CD4-positive, alpha-beta T cell treated with Interleukin-12 subunit alpha and Interleukin-12 subunit beta, for 1 hour (primary cell): ENCODE measurements around the gene ZFC3H1.
"Not testable (repeated sequence)": the region's sequence is repeated elsewhere in the genome, so short reads cannot be mapped to it uniquely, and the experiment has no call there.

Source experiments
- DNase-seq: peaks from one replicate; pipeline ENCODE4 v3.0.0-alpha.2; 2020

Gene ZFC3H1, protein sequence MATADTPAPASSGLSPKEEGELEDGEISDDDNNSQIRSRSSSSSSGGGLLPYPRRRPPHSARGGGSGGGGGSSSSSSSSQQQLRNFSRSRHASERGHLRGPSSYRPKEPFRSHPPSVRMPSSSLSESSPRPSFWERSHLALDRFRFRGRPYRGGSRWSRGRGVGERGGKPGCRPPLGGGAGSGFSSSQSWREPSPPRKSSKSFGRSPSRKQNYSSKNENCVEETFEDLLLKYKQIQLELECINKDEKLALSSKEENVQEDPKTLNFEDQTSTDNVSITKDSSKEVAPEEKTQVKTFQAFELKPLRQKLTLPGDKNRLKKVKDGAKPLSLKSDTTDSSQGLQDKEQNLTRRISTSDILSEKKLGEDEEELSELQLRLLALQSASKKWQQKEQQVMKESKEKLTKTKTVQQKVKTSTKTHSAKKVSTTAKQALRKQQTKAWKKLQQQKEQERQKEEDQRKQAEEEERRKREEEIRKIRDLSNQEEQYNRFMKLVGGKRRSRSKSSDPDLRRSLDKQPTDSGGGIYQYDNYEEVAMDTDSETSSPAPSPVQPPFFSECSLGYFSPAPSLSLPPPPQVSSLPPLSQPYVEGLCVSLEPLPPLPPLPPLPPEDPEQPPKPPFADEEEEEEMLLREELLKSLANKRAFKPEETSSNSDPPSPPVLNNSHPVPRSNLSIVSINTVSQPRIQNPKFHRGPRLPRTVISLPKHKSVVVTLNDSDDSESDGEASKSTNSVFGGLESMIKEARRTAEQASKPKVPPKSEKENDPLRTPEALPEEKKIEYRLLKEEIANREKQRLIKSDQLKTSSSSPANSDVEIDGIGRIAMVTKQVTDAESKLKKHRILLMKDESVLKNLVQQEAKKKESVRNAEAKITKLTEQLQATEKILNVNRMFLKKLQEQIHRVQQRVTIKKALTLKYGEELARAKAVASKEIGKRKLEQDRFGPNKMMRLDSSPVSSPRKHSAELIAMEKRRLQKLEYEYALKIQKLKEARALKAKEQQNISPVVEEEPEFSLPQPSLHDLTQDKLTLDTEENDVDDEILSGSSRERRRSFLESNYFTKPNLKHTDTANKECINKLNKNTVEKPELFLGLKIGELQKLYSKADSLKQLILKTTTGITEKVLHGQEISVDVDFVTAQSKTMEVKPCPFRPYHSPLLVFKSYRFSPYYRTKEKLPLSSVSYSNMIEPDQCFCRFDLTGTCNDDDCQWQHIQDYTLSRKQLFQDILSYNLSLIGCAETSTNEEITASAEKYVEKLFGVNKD (N-terminal part only)

DNA sequence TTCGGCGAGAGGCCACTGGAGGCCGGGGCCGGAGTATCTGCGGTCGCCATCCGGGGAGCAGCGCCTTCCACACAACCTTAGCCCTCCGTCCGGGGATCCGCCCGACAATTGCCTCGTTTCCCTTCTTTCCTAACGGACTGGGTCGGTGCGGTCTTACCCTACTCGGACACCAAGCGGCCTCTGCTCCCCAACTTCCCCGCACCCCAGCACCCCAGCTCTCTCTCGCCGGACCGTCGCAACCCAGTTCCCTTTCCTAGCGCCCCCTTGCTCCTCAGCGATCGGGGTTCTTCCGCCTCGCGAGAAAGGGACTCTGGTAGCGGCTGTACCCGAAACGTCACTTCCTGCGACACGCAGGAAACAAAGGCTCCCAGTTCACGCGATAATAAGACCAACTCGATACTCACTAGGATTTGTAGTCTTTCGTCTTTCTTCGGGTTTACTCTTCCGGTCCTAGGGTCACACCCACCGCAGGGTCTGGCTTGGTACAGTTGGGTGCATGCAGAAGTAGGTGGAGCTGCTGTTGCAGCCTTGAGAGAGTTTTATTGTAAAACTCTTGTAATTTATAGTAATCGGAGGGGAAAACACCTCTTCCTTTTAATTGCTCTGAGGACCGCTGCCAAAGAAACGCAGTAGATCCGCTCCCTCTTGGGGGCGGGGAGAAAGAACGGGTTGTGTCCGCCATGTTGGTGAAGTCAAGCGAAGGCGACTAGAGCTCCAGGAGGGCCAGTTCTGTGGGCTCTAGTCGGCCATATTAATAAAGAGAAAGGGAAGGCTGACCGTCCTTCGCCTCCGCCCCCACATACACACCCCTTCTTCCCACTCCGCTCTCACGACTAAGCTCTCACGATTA is at the start of gene ZFC3H1, which contains the start of gene THAP2:
ZFC3H1 (minus strand) TSS at position 288 of the 850 bp plus-strand sequence; CDS start at position 50, 238 bp downstream.
THAP2 (plus strand) TSS at position 741 of the 850 bp plus-strand sequence. CDS start 209 bp downstream, outside the sequence.
- DNase-seq: peak; percentile 96

DNA sequence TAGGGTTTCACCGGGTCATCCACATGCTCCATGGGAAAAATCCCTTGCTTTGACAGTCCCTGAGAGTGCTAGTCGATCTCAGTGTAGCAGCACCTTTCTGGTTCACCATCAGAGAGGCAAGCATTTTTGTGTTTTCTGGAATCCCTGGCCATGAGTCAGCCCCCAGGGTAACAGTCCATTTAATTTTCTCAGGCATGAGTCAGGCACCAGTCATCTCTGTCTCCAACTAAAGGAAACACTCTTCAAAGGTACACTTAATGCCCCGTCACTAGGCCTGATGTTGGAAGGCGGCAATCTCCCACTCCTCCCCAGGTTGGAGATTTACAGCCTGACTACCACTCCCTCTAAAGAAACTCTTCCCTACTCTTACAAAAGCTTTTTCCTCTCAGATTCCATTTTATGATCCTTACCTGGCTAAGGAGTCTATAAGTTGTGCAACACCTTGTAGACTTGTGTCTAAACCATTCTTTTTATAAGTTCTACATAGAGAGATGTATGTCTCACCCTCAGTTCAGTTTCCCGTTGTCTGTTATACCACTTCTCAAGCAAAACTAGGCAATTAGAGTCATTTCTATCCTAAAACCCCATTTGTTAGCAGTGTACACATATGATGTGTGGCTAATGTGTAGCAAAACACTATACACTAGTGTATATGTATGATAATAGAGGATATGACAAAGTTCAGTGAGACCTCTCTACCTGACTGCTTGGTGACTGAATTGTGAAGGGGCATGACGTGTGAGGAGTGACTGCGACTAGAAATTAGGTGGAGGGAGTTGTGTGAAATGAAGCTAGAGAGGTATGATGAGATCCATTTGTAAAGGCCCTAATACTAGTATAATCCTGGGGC is 46.9 kb upstream of the ZFC3H1 start:
- DNase-seq: no peak

DNA sequence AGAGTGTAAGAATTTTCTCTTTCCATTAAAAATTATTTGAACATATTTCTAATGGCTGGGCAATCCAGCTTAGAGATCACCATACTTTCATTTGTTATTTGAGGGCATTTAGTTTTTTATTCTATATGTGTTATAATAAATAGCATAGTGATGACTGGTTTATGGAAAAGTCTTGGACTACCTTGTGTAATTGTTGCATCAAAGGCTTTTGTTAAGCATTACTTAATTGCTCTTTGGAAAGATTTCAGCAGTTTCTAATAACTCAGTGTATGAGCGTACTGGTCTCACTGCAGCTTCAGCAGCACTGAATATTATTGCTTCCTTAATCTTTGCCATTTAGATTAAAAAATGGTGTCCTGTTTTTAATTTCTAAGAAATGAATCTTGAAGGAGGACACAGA is 45.0 kb upstream of the ZFC3H1 start:
- DNase-seq: no peak

DNA sequence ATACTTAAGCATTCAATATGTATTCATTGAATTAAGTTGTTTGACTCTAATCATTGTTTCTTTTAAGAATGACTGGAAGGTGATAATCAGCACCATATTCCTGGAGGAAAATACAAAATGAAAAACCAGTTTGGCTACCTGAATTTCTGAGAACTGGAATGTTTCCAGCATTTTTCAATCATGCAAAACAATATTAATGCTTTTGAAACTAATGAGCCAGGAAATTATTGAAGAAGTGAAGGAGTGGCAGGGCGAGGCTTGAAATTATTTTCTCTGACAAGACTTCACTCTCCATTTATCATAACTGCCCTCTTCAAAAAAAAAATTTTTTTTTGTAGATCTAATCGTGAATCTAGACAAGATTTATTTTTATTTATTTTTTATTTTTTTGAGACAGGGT is 41.3 kb upstream of the ZFC3H1 start:
- no peak for DNase-seq

DNA sequence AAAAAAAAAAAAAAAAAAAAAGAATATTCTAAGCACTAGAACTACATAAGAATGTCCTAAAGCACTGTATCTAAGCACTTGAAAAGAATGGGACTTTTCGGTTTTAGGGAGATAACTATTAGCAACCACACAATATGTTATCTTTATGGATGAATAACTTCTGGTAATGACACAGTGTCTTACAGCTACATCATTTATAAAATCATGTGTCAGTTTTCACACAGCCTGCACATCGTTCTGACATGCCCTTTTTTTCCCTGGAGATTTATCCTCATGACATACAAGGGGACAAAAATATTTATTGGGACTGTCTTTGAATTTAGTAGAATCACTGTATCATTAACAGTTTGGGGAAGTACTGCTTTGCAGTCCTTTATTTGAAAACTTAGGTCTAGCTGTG is 39.6 kb upstream of the ZFC3H1 start:
- DNase-seq: no peak

DNA sequence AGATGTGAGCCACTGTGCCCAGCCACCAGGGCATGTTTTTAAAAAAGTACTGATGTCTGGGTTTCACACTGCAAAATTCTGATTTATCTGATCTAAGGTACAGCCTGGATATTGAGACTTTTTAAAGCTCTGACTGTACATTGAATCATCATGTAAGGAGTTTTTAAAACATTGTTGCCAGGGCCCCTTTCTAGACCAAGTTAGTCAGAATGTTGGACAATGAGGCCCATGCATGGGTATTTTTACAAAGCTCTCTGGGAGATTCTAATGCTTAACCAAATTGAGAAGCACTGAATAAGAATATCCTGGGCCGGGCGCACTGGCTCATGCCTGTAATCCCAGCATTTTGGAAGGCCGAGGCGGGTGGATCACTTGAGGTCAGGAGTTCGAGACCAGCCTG is 38.9 kb upstream of the ZFC3H1 start:
- DNase-seq: no peak

DNA sequence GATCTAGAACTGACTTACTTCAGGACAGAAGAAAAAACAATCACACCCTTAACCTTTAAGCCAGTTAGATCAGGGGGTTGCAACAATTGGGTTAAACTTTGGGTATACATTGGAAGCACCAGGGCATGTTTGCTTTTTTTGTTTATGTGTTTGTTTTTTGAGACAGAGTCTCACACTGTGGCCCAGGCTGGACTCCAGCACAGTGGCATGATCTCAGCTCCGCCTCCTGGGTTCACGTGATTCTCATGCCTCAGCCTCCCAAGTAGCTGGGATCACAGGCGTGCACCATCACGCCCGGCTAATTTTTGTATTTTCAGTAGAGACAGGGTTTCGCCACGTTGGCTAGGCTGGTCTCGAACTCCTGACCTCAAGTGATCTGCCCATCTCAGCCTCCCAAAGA is 38.5 kb upstream of the ZFC3H1 start:
- DNase-seq: not testable (repeated sequence)

DNA sequence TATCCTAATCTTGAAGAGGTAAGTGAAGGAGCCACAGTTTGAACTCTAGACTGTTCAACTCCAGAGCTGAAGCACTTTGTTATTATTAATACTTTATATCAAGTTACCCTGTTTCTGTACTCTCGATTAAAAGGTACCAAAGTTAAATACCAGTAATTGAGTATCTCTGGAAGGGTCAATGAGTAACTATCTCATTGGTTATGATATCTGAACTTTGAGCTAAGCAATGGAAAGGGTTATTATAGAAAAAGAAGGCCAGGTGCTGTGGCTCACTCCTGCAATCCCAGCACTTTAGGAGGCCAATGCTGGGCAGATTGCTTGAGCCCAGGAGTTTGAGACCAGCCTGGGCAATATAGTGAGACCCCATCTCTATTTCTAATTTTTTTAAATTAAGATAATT is 32.1 kb upstream of the ZFC3H1 start:
- no peak for DNase-seq

DNA sequence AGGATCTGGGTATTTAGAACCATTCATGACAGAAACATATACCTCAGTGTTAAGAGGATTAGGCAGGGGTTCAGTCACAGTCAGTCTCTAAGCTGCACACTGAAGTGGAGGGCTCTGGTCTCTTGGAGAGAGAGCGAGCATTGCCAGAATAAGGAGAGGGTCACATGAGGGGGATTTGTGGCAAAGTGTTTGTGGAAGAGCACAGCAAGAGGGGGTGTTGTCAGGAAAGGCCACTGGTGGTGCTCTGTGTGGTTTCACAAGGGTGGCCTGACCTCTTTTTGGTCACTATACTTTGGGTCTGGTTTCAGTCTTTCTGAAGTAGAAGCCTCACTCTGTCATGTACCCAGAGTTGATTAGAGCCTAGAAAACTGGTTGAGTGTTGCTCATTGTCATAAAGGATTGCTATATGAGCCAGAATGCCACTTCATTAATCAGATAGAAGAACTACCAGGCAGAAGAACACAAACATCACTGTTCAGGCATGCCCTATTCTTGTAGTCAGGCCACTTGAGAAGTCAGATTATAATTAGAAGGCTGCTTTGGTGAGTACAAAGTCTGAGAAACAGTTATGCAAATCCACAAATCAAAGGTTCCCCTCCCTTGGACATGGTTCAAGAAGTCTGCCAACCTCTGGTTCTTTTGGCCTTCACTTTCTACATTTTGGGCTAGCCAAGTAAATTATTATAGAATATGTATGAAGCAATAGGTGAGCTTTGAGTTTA is 30.6 kb upstream of the ZFC3H1 start:
- DNase-seq: no peak

DNA sequence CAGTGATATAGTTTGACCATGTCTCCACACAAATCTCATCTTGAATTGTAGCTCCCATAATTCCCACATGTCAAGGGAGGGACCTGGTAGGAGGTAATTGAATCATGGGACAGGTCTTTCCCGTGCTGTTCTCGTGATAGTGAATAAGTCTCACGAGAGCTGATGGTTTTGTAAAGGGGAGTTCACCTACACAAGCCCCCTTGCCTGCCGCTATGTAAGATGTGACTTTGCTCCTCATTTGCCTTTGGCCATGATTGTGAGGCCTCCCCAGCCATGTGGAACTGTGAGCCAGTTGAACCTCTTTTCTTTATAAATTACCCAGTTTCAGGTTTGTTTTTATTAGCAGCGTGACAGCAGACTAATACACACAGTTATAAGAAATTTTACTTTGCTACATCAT is 30.0 kb upstream of the ZFC3H1 start:
- DNase-seq: not testable (repeated sequence)

DNA sequence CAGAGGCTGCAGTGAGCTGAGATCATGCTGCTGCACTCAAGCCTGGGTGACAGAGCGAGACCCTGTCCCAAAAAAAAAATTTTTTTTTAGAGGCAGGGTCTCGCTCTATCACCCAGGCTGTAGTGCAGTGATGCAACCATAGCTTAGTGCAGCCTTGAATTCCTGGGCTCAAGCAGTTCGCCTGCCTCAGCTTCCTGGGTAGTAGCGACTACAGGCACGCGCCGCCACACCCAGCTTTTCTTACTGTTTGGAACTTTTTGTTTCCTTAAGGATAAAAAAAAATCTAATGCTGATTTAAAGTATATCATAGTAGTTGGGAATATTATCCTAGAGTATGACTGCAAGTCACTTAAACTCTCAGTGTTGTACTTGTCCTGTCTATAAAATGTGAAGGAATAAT is 29.5 kb upstream of the ZFC3H1 start:
- no peak for DNase-seq

DNA sequence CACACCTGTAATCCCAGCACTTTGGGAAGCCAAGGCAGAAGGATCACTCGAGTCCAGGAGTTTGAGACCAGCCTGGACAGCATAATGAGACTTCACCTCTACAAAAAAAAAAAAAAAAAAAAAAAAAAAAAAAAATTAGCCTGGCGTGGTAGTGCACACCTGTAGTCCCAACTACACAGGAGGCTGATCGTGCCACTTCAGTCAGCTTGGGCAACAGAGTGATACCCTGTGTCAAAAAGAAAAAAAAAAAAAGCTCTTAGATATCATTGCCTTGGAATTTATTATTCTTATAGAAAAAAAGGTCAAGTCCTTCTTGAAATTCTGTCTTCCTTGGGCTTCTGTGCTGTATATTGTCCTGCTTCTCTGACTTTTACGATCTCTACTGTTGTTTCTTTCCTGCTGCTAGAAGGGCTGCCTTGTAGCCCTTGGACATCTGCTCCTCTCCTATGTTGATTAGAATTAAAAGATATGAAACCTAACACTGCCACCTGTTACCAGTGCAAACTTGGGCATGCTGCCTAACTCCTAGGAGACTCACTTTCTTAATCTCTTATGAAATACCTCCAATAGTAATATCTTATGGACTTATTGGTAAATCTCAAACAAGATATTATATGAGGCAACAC is 28.0 kb upstream of the ZFC3H1 start:
- DNase-seq: no peak

DNA sequence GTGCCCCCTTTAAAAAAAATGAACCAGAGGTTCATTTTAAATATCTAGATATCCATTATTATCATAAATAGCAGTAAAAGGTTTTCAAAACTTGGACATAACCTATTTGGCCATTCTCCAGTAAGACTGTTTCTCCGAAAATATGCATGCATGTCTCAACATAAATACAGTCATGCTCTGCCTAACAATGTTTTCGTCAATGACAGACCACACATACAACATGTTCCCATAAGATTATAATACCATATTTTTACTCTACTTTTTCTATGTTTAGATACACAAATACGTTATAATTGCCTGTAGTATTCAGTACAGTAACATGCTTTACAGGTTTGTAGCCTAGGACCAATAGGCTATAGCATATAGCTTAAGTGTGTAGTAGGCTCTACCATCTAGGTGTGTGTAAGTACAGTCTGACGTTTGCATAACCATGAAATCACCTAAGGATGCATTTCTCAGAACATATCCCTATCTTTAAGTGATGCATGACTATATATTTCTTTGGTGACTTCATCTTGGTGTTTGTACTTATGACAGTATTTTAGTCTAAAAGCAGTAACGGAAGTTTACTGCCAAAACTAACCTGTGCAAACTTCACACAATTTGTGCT is 25.4 kb upstream of the ZFC3H1 start:
- no peak for DNase-seq

DNA sequence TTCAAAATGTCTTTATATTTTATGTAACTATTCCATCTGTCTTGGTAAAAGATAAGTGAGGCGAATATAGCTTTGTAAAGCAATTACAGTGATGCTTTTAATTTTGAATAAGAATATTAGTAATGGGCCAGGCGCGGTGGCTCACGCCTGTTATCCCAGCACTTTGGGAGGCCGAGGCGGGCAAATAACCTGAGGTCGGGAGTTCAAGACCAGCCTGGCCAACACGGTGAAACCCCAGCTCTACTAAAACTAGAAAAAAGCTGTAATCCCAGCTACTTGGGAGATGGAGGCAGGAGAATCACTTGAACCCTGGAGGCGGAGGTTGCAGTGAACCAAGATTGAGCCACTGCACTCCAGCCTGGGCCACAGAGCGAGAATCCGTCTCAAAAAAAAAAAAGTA is 23.5 kb upstream of the ZFC3H1 start:
- not testable (repeated sequence) for DNase-seq

DNA sequence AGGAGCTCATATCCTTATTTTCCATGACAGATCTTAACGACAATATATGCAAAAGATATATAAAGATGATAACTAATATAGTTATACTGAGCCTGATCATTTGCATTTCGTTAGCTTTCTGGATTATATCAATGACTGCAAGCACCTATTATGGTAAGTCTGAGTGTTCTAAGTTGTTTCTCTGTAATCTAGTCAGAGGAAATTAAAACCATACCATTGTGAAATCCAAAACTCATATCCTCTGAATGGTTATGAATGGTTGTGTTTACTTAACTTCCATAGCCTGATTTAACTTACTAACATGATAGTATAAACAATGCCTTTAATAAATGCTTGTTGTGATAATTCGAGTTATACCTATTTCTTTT is 23.0 kb upstream of the ZFC3H1 start:
- DNase-seq: no peak

DNA sequence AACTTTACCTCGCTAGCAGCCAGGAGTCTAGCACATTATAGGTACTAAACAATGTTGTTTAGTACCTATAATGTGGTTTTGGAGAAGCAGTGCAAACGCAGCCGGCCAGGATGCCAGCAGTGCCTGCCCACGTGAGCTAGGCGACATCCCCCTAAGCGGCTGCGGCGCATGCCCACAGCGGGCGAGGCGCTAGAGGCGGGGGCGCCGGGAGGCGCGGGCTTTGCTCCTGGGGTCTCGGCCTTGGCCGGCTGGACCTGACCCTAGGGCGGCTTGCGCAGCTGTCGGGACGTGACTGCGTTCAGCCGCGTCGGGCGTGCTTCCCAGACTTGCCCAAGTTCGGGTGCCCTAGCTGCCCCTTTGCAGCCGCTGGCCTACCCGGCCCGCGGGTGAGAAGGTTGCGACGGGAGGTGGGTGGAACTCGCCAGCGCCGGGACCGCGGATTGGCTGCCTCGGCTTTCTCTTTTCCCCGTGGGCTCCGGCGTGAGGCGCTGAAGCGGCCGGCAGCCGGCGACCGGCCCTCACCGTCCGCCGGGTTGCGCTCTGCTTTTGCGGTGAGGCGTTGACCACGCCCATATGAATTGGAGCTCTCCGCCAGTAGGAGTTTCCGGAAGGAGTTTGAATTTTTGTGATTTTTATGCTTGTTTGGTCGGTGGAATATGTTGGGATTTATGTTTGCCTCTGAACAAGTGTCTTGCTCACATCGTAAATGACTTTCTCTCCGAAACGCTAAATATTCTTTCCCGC is 22.4 kb upstream of the ZFC3H1 start, which contains the start of gene TMEM19:
TMEM19 (plus strand) TSS at position 169 of the 744 bp plus-strand sequence. CDS start 599 bp downstream, outside the sequence.
- peak; percentile 83 for DNase-seq

DNA sequence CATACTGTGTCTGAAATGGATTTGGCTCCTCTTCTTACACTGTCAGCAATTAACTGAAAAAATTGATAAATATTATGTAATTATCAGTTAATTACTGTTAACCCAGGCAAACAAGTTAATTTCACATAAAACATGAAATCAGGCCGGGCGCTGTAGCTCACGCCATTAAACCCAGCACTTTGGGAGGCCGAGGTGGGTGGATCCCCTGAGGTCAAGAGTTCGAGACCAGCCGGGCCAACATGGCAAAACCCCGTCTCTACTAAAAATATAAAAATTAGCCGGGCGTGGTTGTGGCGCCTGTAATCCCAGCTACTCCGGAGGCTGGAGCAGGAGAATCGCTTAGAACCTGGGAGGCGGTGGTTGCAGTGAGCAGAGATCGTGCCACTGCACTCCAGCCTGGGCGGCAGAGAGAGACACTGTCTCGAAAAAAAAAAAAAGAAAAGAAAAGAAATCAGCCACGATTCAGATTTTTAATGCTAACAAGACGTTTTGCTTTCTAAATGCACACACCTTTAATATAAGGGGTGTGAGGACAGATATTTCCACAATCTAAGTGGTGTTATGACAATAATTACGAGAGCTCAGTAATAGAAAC is 21.8 kb upstream of the ZFC3H1 start:
- DNase-seq: no peak

DNA sequence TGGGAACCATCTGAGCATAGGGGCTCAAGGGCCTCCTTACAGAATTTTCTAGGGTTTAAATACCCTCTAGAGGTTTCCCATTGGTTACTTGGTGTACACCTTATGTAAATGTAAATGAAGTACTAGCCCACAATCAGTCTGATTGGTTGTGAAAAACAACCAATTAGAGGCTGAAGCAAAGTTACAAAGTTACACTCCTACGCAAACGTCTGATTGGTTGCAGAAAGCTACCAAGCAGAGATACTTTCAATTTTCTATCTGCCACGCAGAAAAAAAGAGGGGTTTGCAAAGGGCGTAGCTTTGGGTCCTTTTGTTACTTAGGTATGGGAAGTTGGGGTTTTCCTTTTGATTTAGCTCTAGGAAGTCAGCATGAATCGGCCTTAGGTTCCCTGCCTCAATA is 20.4 kb upstream of the ZFC3H1 start:
- peak; percentile 52 for DNase-seq
